Lower lobe of right lung (tissue), 2 donors: ENCODE data around the gene SLC1A3. TPM values are rescaled to one million over a fixed set of nuclear protein-coding genes. Genes with fewer than 3 reads are reported as not detected.

Experiments
- ATAC-seq, 2 donors: fragments of 200-7000 bp; cut with Tn5 transposase; one replicate each; pipeline ENCODE4 v1.9.1; 2020 to 2022; ENCODE audit warnings: mild to moderate bottlenecking in 2 of 2, moderate library complexity in 2 of 2
- DNase-seq: peaks from one replicate; pipeline ENCODE4 v3.0.0-alpha.2; 2020
- H3K27ac ChIP-seq: fragments of 200-600 bp; one replicate; pipeline ENCODE4 v1.8.0; 2022
- H3K27me3 ChIP-seq: fragments of 200-600 bp; one replicate; pipeline ENCODE4 v1.8.0; 2022; ENCODE audit warnings: low read depth
- H3K36me3 ChIP-seq: fragments of 200-600 bp; one replicate; pipeline ENCODE4 v1.8.0; 2022; ENCODE audit warnings: mild to moderate bottlenecking
- H3K4me1 ChIP-seq: fragments of 200-600 bp; one replicate; pipeline ENCODE4 v1.8.0; 2022
- H3K4me3 ChIP-seq: fragments of 200-600 bp; one replicate; pipeline ENCODE4 v1.8.0; 2022; ENCODE audit warnings: mild to moderate bottlenecking
- H3K9me3 ChIP-seq: fragments of 200-600 bp; one replicate; pipeline ENCODE4 v1.8.0; 2022
- intact Hi-C: fragments of 100-400 bp; cut with DNase I; formaldehyde crosslinking; loops from one replicate; pipeline ENCODE4 v1.11.0; 2022
- total RNA-seq: library from RNA; stranded (reverse); fragmentation: NEBNext Ultra II Directional; extraction: Animal tissue kit (Norgen Biotek cat#: 25700); gene quantifications from one replicate; pipeline ENCODE4 v1.2.1, GENCODE V29; 2021
- TF ChIP-seq, protein P1 (sequence below): fragments of 200-600 bp; IDR thresholded peaks from one replicate; pipeline ENCODE4 v1.8.0; 2022; ENCODE audit warnings: antibody characterized with exemption, mild to moderate bottlenecking
- donor health status: DM: no; HTN: yes; CAD: no; lungs with severe emphysema.

The SLC1A3 gene
- total RNA-seq, 1 donor from 2014 or later, result 52.1 TPM

DNA sequence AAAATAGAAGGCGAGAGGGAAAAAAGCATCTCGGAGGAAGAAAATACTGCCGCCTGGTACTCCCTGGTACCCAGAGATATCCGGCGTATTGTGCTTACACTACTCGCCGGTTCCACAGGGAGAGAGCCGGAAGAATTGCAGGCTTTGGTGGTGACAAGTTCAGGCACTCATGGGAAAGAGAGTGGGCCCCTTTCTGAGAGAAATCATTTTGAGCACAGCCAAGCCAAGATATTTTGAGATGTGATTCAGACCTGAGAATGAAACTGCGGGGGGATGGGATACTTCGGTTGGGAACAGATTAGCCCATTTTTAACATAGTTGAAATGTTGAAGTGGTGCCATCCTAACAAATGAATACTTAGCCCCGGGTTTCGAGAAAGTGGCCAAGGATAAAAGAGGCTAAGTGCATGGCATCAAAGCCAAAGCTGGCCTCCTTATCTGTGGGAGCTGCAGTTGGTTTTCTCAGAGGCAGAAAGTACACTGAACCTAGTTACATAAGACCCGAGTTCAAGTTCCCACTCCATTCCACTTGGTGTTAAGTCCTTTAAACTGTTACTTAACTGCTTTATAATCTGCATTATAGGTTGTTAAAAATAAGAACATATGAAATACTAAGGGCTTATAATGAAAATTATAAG lies 62.7 kb downstream of the SLC1A3 start:
- H3K9me3 ChIP-seq, result no peaks in the 10 kb centered on the region
- H3K27ac ChIP-seq, result no peak overlapping the region
- H3K27me3 ChIP-seq, result no peaks in the 10 kb centered on the region
- H3K4me3 ChIP-seq, result no peak overlapping the region
- ATAC-seq (no peak), DNase-seq (no peak)
- no peaks in the 10 kb centered on the region for H3K4me1 ChIP-seq
- intact Hi-C loops, result no loop called here
- no peaks in the 10 kb centered on the region for H3K36me3 ChIP-seq
- TF ChIP-seq, protein P1, sequence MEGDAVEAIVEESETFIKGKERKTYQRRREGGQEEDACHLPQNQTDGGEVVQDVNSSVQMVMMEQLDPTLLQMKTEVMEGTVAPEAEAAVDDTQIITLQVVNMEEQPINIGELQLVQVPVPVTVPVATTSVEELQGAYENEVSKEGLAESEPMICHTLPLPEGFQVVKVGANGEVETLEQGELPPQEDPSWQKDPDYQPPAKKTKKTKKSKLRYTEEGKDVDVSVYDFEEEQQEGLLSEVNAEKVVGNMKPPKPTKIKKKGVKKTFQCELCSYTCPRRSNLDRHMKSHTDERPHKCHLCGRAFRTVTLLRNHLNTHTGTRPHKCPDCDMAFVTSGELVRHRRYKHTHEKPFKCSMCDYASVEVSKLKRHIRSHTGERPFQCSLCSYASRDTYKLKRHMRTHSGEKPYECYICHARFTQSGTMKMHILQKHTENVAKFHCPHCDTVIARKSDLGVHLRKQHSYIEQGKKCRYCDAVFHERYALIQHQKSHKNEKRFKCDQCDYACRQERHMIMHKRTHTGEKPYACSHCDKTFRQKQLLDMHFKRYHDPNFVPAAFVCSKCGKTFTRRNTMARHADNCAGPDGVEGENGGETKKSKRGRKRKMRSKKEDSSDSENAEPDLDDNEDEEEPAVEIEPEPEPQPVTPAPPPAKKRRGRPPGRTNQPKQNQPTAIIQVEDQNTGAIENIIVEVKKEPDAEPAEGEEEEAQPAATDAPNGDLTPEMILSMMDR, result no peak

DNA sequence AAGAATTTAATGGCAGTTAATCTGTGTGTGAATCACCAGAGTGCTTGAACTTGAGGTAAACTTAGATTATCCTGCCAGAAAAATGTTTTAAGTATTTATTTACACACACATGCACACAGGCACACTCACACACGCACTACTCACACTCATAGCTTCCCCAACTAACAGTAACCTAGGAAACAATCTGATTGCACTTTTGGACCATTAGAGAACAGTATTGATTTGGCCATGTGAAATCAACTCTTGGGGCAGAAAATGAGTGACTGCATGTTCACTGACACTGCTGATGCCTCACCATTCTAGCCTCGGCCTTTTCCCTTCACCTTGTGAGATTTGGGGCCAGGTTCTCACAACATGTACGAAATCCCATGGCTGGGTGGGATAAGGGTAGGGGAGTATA lies 64.1 kb downstream of the SLC1A3 start:
- H3K36me3 ChIP-seq, result no peaks in the 10 kb centered on the region
- no peaks in the 10 kb centered on the region for H3K27me3 ChIP-seq
- DNase-seq (no peak), ATAC-seq (no peak)
- intact Hi-C loops, result no loop called here
- no peak overlapping the region for H3K27ac ChIP-seq
- no peaks in the 10 kb centered on the region for H3K9me3 ChIP-seq
- H3K4me1 ChIP-seq, result no peaks in the 10 kb centered on the region
- TF ChIP-seq, protein P1, result no peak
- H3K4me3 ChIP-seq, result no peak overlapping the region

DNA sequence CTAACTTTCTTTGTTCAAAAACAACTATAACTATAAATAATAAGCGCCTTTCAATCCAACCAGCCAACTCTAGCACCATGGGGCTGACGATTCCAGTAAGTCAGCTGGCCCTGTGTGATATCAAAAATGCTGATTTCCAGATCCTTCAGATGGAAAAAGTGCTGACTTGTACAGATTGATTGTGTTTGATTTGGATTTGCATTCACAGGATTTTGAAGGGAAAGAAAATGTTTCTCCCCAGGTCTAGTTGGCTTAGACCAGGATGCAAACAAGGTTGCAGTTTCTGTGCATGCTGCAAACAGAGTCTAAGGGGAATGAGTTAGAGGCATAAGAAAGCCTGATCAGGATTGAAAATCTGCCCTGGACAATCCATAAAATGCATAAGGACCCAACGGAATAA lies 68.9 kb downstream of the SLC1A3 start:
- no peaks in the 10 kb centered on the region for H3K4me1 ChIP-seq

DNA sequence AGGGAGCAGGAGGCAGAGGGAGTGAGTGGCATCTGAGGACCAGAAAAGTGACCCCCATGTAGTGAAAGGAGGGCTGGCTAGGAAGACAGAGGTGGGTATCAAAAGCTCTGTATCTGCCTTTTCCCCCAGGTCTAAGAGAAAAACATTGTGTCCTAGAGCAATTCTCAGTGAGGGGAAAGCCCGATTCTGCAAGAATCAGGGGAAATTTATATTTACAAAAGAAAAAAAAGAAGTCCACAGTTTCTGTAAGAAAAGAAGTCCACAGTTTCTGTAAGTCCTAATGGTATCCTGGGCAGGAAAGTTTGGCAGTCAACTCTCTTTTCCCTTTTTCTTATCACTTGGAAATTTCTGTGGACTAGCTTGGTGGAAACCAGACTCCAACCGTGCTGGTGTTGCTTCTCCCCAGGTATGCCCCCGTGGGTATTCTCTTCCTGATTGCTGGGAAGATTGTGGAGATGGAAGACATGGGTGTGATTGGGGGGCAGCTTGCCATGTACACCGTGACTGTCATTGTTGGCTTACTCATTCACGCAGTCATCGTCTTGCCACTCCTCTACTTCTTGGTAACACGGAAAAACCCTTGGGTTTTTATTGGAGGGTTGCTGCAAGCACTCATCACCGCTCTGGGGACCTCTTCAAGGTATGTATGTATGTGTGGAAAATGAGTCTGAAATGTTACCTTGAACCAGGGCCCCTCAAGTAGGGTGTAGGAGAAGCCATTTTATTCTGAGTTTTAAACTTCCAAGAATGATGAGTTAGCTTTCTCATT lies 73.0 kb downstream of the SLC1A3 start:
- no peak for ATAC-seq
- H3K27ac ChIP-seq, result no peak overlapping the region

More for the DNA sequence above, 68.9 kb downstream of the SLC1A3 start:
- Histone ChIP-seq H3K9me3 (no peaks in the 10 kb centered on the region), H3K27me3 (no peaks in the 10 kb centered on the region), H3K4me3 (no peak overlapping the region), H3K36me3 (no peaks in the 10 kb centered on the region), H3K27ac (no peak overlapping the region)
- no peak for DNase-seq
- TF ChIP-seq, protein P1, result no peak
- intact Hi-C loops, result no loop called here
- ATAC-seq, result no peak

DNA sequence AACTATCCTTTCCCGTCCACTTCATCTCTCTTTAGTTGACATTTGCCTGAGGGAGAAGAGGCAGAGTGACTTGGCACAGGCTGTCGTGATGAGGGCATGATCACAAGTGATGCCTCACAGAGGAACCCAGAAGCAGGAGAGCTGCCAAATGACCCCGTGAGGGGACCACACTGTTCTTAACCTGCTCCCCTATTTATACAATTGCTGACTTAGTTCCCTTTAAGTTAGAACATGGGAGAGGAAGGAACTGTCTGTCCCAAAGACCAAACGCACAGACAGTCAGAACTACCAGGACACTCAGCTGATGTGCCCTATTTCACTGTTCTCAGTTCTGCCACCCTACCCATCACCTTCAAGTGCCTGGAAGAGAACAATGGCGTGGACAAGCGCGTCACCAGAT lies 73.7 kb downstream of the SLC1A3 start:
- H3K9me3 ChIP-seq, result no peaks in the 10 kb centered on the region
- intact Hi-C loops, result no loop called here
- no peaks in the 10 kb centered on the region for H3K4me1 ChIP-seq
- ATAC-seq (peak; percentile 62 to 73), DNase-seq (peak; percentile 73)
- H3K36me3 ChIP-seq, result no peaks in the 10 kb centered on the region
- H3K27me3 ChIP-seq, result no peaks in the 10 kb centered on the region
- no peak overlapping the region for H3K27ac ChIP-seq
- TF ChIP-seq, protein P1, result no peak
- H3K4me3 ChIP-seq, result no peak overlapping the region

More for the DNA sequence above, 73.0 kb downstream of the SLC1A3 start:
- no peaks in the 10 kb centered on the region for H3K27me3 ChIP-seq
- H3K9me3 ChIP-seq, result no peaks in the 10 kb centered on the region
- H3K4me1 ChIP-seq, result no peaks in the 10 kb centered on the region
- no peaks in the 10 kb centered on the region for H3K36me3 ChIP-seq
- intact Hi-C loops, result no loop called here
- H3K4me3 ChIP-seq, result no peak overlapping the region
- TF ChIP-seq, protein P1, result no peak
- DNase-seq, result no peak
